ENCODE data around the gene SUV39H1.
"Not testable (repeated sequence)": the region's sequence is repeated elsewhere in the genome, so short reads cannot be mapped to it uniquely, and the experiment has no call there.

Gene SUV39H1, protein sequence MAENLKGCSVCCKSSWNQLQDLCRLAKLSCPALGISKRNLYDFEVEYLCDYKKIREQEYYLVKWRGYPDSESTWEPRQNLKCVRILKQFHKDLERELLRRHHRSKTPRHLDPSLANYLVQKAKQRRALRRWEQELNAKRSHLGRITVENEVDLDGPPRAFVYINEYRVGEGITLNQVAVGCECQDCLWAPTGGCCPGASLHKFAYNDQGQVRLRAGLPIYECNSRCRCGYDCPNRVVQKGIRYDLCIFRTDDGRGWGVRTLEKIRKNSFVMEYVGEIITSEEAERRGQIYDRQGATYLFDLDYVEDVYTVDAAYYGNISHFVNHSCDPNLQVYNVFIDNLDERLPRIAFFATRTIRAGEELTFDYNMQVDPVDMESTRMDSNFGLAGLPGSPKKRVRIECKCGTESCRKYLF

GRCh38 chrX:48696301-48696908 is at the start of gene SUV39H1:
Gene SUV39H1 (plus strand): TSS chrX:48696734. CDS start chrX:48696785, 51 bp downstream.
- DNase-seq (ENCODE audit: low read depth in 1 of 2, low spot score in 1 of 2): peak; percentile 66 to 72

GRCh38 chrX:48648336-48648751 is 48.2 kb upstream of the SUV39H1 start:
- no peak for DNase-seq (ENCODE audit: low read depth in 1 of 2, low spot score in 1 of 2)

GRCh38 chrX:48649102-48649501 is 47.4 kb upstream of the SUV39H1 start:
- no peak for DNase-seq (ENCODE audit: low read depth in 1 of 2, low spot score in 1 of 2)

DNA sequence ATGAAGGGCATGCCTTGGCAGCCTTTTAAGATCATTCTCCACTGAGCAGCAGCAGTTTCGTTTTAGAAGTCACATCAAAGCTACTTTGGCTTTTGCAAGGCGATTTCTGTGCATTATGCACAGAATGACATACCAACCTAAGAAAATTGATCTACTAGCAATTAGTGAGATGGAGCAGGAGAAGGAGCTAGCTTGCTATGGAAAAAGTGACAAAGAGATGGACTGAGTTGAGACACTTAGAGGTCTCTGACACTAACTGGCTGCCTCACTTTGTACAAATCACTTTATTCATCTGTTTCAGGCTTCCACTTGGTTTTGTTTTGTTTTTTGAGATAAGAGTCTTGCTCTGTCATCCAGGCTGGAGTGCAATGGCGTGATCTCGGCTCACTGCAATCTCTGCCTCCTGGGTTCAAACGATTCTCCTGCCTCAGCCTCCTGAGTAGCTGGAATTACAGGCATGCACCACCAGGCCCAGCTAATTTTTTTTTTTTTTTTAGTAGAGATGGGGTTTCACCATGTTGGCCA is 44.4 kb upstream of the SUV39H1 start:
- not testable (repeated sequence) for DNase-seq (ENCODE audit: low read depth in 1 of 2, low spot score in 1 of 2)

GRCh38 chrX:48654746-48655145 is 41.8 kb upstream of the SUV39H1 start:
- DNase-seq (ENCODE audit: low read depth in 1 of 2, low spot score in 1 of 2): not testable (repeated sequence)

DNA sequence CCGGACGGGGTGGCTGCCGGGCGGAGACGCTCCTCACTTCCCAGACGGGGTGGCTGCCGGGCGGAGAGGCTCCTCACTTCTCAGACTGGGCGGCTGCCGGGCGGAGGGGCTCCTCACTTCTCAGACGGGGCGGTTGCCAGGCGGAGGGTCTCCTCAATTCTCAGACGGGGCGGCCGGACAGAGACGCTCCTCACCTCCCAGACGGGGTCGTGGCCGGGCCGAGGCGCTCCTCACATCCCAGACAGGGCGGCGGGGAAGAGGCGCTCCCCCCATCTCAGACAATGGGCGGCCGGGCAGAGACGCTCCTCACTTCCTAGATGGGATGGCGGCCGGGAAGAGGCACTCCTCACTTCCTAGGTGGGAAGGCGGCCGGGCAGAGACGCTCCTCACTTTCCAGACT is 36.8 kb upstream of the SUV39H1 start:
- not testable (repeated sequence) for DNase-seq (ENCODE audit: low read depth in 1 of 2, low spot score in 1 of 2)

GRCh38 chrX:48663241-48663640 is 33.3 kb upstream of the SUV39H1 start:
- no peak for DNase-seq (ENCODE audit: low read depth in 1 of 2, low spot score in 1 of 2)

- DNase-seq (ENCODE audit: low read depth in 1 of 2, low spot score in 1 of 2): no peak
Observed at GRCh38 chrX:48664156-48664555, 32.4 kb upstream of the SUV39H1 start.

DNA sequence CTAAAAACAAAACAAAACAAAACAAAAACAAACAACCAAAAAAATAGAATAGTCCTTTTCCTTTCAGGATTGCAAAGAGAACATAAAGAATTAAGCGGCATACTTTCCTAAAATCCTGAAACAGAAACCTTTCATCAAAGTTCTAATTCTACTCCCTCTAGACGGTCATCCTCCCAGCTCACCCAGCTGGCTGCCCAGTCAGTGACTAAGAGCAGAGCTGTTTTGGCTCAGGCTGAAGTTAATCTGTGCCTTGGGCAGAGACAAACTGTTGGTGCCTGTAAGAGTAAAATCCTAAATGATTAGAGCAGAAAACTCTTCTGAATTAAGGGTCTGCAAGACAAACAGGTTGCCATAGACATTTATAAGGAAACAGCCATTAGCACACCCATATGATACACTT is 30.5 kb upstream of the SUV39H1 start:
- DNase-seq (ENCODE audit: low read depth in 1 of 2, low spot score in 1 of 2): no peak

DNA sequence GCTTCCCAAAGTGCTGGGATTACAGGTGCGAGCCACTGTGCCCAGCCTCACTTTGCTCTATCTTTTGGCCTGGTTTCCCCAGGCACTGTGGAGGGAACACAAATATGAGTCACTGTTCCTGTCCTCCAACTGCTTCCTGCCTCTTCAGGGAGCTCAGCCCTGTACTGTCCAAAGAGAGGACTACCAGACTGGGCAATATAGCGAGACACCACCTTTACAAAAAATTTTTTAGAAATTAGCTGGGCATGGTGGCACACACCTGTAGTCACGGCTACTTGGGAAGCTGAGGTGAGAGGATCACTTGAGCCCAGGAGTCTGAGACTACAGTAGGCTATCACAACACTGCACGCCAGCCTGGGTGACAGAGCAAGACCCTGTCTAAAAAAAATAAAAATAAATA is 29.9 kb upstream of the SUV39H1 start:
- no peak for DNase-seq (ENCODE audit: low read depth in 1 of 2, low spot score in 1 of 2)

DNA sequence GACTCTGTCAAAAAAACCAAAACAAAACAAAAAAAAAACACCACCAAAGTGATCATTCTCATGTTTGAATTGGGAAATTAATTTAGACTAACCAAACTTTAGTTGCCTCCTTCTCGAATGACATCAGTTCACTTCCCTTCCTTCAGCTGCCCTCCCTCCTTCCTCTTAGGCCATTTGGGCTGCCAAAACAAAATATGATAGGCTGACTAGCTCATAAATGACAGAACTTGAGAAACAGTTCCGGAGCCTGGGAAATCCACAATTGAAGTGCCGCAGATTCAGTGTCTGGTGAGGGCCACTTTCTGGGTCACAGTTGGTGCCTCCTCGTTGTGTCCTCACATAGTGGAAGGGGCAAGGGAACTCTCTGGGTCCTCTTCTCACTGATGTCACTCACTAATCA is 29.0 kb upstream of the SUV39H1 start:
- no peak for DNase-seq (ENCODE audit: low read depth in 1 of 2, low spot score in 1 of 2)

- DNase-seq (ENCODE audit: low read depth in 1 of 2, low spot score in 1 of 2): not testable (repeated sequence)
Observed at GRCh38 chrX:48668187-48668586, 28.3 kb upstream of the SUV39H1 start.

- peak; percentile 75 to 78 for DNase-seq (ENCODE audit: low read depth in 1 of 2, low spot score in 1 of 2)
Observed at GRCh38 chrX:48676106-48676892, 20.2 kb upstream of the SUV39H1 start.

- DNase-seq (ENCODE audit: low read depth in 1 of 2, low spot score in 1 of 2): no peak
Observed at GRCh38 chrX:48676893-48677270, 19.7 kb upstream of the SUV39H1 start.

- DNase-seq (ENCODE audit: low read depth in 1 of 2, low spot score in 1 of 2): no peak
Observed at GRCh38 chrX:48677516-48677915, 19.0 kb upstream of the SUV39H1 start.

DNA sequence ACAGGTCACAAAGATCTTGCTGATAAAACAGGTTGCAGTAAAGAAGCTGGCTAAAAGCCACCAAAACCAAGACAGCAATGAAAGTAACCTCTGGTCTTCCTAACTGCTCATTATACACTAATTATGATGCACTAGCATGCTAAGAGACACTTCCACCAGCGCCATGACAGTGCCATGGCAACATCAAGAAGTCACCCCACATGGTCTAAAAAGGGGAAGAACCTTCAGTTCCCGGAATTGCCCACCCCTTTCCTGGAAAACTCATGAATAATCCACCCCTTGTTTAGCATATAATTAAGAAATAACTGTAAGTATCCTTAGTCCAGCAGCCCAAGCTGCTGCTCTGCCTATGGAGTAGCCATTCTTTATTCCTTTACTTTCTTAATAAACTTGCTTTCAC is 16.1 kb upstream of the SUV39H1 start:
- DNase-seq (ENCODE audit: low read depth in 1 of 2, low spot score in 1 of 2): not testable (repeated sequence)

DNA sequence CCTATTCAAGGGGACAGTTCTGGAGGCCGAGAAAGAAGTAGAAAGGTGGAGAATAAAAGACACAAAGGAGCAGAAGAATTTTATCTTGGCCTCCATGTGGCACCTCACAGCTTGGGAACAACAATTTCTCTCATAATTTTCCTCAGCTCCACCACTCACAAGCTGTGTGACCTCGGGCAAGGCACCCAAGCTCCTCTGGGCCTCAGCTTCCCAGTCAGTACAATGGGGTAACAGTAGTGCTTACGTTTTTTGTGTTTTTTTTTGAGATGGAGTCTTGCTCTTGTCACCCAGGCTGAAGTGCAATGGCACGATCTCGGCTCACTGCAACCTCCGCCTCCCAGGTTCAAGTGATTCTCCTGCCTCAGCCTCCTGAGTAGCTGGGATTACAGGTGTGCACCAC is 15.6 kb upstream of the SUV39H1 start:
- DNase-seq (ENCODE audit: low read depth in 1 of 2, low spot score in 1 of 2): not testable (repeated sequence)

DNA sequence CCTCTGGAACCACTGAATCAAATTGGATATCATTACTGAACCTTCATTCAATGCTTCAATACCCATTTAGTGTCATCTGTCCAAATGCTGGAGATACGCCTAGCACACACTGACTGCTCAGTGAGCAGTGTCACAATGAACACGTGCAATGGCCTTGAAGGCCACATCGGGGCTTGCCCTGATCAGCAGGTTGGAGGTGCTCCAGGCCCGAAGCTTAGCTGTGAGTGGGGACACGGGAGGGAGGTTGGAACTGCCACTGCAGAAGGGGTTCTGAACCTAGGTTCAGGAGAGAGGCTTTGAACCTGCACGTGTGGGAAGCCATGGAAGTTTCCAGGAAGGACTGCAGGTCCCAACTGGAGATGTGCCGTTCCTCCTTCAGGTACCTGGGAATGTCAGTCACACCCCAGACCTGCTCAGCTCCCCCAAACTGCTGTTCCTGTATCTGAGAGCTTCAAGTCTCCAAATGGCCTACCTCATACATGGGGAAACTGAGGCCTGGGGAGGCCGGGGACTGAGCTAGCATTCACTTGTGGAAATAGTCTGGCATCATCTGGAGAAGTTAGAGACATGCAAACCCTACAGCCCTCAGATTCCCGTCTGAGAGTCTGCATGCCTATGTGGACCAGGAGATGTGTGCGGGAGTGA is 14.9 kb upstream of the SUV39H1 start:
- DNase-seq (ENCODE audit: low read depth in 1 of 2, low spot score in 1 of 2): no peak

GRCh38 chrX:48682795-48683194 is 13.7 kb upstream of the SUV39H1 start:
- DNase-seq (ENCODE audit: low read depth in 1 of 2, low spot score in 1 of 2): not testable (repeated sequence)

GRCh38 chrX:48683411-48683982 is 13.0 kb upstream of the SUV39H1 start, which contains the start of gene WAS:
Gene WAS (plus strand): TSS chrX:48683799. CDS start chrX:48683854, 55 bp downstream.
- no peak for DNase-seq (ENCODE audit: low read depth in 1 of 2, low spot score in 1 of 2)

DNA sequence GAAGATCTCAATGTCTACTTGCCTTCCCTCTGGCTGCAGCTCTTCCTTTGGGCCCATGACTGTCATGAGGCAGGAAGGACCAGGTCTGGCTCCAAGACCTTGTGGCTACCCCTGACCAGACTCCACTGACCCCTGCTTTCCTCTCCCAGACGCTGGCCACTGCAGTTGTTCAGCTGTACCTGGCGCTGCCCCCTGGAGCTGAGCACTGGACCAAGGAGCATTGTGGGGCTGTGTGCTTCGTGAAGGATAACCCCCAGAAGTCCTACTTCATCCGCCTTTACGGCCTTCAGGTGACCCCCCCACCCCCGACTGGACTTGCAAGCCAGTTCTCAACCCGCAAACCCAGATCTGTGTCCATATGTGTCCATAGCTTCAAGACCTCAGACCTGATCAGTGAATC is 12.4 kb upstream of the SUV39H1 start:
- DNase-seq (ENCODE audit: low read depth in 1 of 2, low spot score in 1 of 2): no peak
